H9 (cell line): Measurements from ENCODE around the gene TAS2R1. TPM values are rescaled to one million over a fixed set of nuclear protein-coding genes. Genes with fewer than 3 reads are reported as not detected.

ENCODE experiments used
- DNase-seq: peaks from one replicate; pipeline ENCODE4 v3.0.0-alpha.2; 2017
- H2AFZ ChIP-seq: one replicate; pipeline ENCODE4 v1.6.1; 2013; ENCODE audit warnings: mild to moderate bottlenecking, low read length, control low read depth, moderate library complexity
- H2AK5ac ChIP-seq: 2 replicates; pipeline ENCODE4 v1.6.1; 2013; ENCODE audit warnings: low read length, control low read depth, mixed read lengths; ENCODE audit not compliant: insufficient read length
- H2BK120ac ChIP-seq: one replicate; pipeline ENCODE4 v1.6.1; 2013; ENCODE audit warnings: low read depth, mild to moderate bottlenecking, low read length, control low read depth, inconsistent platforms; ENCODE audit not compliant: poor library complexity, severe bottlenecking
- H2BK12ac ChIP-seq: 2 replicates; pipeline ENCODE4 v1.6.1; 2013; ENCODE audit warnings: low read length, control low read depth, mixed read lengths, low read depth; ENCODE audit not compliant: insufficient read length
- H2BK15ac ChIP-seq: 2 replicates; pipeline ENCODE4 v1.6.1; 2013; ENCODE audit warnings: low read depth, low read length, control low read depth
- H2BK20ac ChIP-seq: one replicate; pipeline ENCODE4 v1.6.1; 2013; ENCODE audit warnings: low read depth, mild to moderate bottlenecking, low read length, control low read depth, inconsistent platforms; ENCODE audit not compliant: poor library complexity, severe bottlenecking
- H2BK5ac ChIP-seq: 2 replicates; pipeline ENCODE4 v1.6.1; 2013; ENCODE audit warnings: low read length, control low read depth, mixed read lengths; ENCODE audit not compliant: insufficient read length
- H3K14ac ChIP-seq: 2 replicates; pipeline ENCODE4 v1.6.1; 2013; ENCODE audit warnings: low read length, control low read depth; ENCODE audit not compliant: insufficient read depth
- H3K18ac ChIP-seq: 2 replicates; pipeline ENCODE4 v1.6.1; 2013; ENCODE audit warnings: low read depth, mild to moderate bottlenecking, mixed read lengths, low read length, control low read depth; ENCODE audit not compliant: insufficient read length
- H3K23ac ChIP-seq: 2 replicates; pipeline ENCODE4 v1.6.1; 2013; ENCODE audit warnings: low read length, control low read depth, mixed read lengths, low read depth; ENCODE audit not compliant: insufficient read length
- H3K23me2 ChIP-seq: 2 replicates; pipeline ENCODE4 v1.6.1; 2013; ENCODE audit warnings: low read depth, mild to moderate bottlenecking, mixed read lengths, low read length, control low read depth; ENCODE audit not compliant: insufficient read length, poor library complexity, severe bottlenecking
- H3K27ac ChIP-seq: 2 replicates; pipeline ENCODE4 v1.5.1; 2013; ENCODE audit warnings: low read length, control low read depth, mixed read lengths, low read depth; ENCODE audit not compliant: insufficient read length
- H3K27me3 ChIP-seq: 2 replicates; pipeline ENCODE4 v1.6.1; 2013; ENCODE audit warnings: low read length, control low read depth, inconsistent platforms; ENCODE audit not compliant: insufficient read depth
- H3K4ac ChIP-seq: 2 replicates; pipeline ENCODE4 v1.6.1; 2013; ENCODE audit warnings: low read depth, mild to moderate bottlenecking, control low read depth, inconsistent platforms, low read length, moderate library complexity
- H3K4me1 ChIP-seq: 2 replicates; pipeline ENCODE4 v1.6.1; 2013; ENCODE audit warnings: low read length, control low read depth, inconsistent platforms; ENCODE audit not compliant: insufficient read depth
- H3K4me2 ChIP-seq: 2 replicates; pipeline ENCODE4 v1.6.1; 2013; ENCODE audit warnings: low read length, control low read depth, mixed read lengths; ENCODE audit not compliant: insufficient read length, insufficient read depth
- H3K56ac ChIP-seq: 2 replicates; pipeline ENCODE4 v1.6.1; 2013; ENCODE audit warnings: low read depth, mild to moderate bottlenecking, mixed read lengths, low read length, control low read depth; ENCODE audit not compliant: insufficient read length
- H3K79me1 ChIP-seq: 2 replicates; pipeline ENCODE4 v1.6.1; 2013; ENCODE audit warnings: low read depth, mild to moderate bottlenecking, moderate library complexity, low read length, control low read depth, inconsistent platforms; ENCODE audit not compliant: insufficient read depth, poor library complexity, severe bottlenecking
- H3K79me2 ChIP-seq: 2 replicates; pipeline ENCODE4 v1.6.1; 2013; ENCODE audit warnings: low read length, control low read depth, inconsistent platforms; ENCODE audit not compliant: insufficient read depth
- H3K9ac ChIP-seq: 2 replicates; pipeline ENCODE4 v1.6.1; 2013; ENCODE audit warnings: low read length, control low read depth, mixed read lengths; ENCODE audit not compliant: insufficient read length; ENCODE audit errors: extremely low read depth
- H3K9me3 ChIP-seq: one replicate; pipeline ENCODE4 v1.6.1; 2013; ENCODE audit warnings: low read depth, low read length, inconsistent platforms; ENCODE audit not compliant: control insufficient read depth
- H3T11ph ChIP-seq: one replicate; pipeline ENCODE4 v1.6.1; 2013; ENCODE audit warnings: mild to moderate bottlenecking, low read length, control low read depth, inconsistent platforms
- H4K20me1 ChIP-seq: one replicate; pipeline ENCODE4 v1.6.1; 2013; ENCODE audit not compliant: control insufficient read depth, insufficient read length, insufficient read depth
- H4K5ac ChIP-seq: 2 replicates; pipeline ENCODE4 v1.6.1; 2013; ENCODE audit warnings: low read depth, mild to moderate bottlenecking, mixed read lengths, low read length, control low read depth; ENCODE audit not compliant: insufficient read length
- H4K8ac ChIP-seq: replicated peaks from 2 replicates; pipeline ENCODE4 v1.6.1; 2013; ENCODE audit warnings: low read length, control low read depth, mixed read lengths, low read depth; ENCODE audit not compliant: insufficient read length
- H4K91ac ChIP-seq: 2 replicates; pipeline ENCODE4 v1.6.1; 2013; ENCODE audit warnings: low read depth, mild to moderate bottlenecking, moderate library complexity, mixed read lengths, low read length, control low read depth; ENCODE audit not compliant: insufficient read length
- H3K27ac Mint-ChIP-seq, 3 experiments: 2 replicates in 2 of 3; 3 replicates in 1 of 3; pipeline ENCODE4 v1.8.0; 2020 to 2021; ENCODE audit warnings: mixed read lengths in 3 of 3, mild to moderate bottlenecking in 1 of 3, moderate library complexity in 1 of 3
- H3K27me3 Mint-ChIP-seq: 2 replicates; pipeline ENCODE4 v1.8.0; 2021; ENCODE audit warnings: low read depth, mild to moderate bottlenecking, moderate library complexity, mixed read lengths
- H3K36me3 Mint-ChIP-seq, 3 experiments: 2 replicates in 2 of 3; 3 replicates in 1 of 3; pipeline ENCODE4 v1.8.0; 2020 to 2021; ENCODE audit warnings: low read depth in 3 of 3, mixed read lengths in 3 of 3; ENCODE audit not compliant: insufficient read depth in 1 of 3
- H3K4me1 Mint-ChIP-seq, 2 experiments: 2 replicates each; pipeline ENCODE4 v1.8.0; 2020; ENCODE audit warnings: mixed read lengths in 2 of 2
- H3K4me3 Mint-ChIP-seq, 2 experiments: 2 replicates in 1 of 2; 3 replicates in 1 of 2; pipeline ENCODE4 v1.8.0; 2020 to 2021; ENCODE audit warnings: mild to moderate bottlenecking in 2 of 2, mixed read lengths in 2 of 2, moderate library complexity in 1 of 2
- H3K9me3 Mint-ChIP-seq, 2 experiments: 2 replicates in 1 of 2; 3 replicates in 1 of 2; pipeline ENCODE4 v1.8.0; 2020; ENCODE audit warnings: mild to moderate bottlenecking in 2 of 2, mixed read lengths in 2 of 2, moderate library complexity in 1 of 2
- CTCF ChIP-seq: fragments of 200-600 bp; sonication (generic); conservative IDR thresholded peaks from 3 replicates; pipeline ENCODE4 v1.8.0; 2021; ENCODE audit warnings: antibody characterized with exemption, mild to moderate bottlenecking
- WGBS: extraction: QIAGEN DNeasy Blood & Tissue Kit; methylation state at CpG from one replicate; pipeline ENCODE4 v1.1.7; 2013; ENCODE audit warnings: missing lambda C conversion rate, low lambda C conversion rate, mixed read lengths; ENCODE audit not compliant: insufficient read length; ENCODE audit errors: extremely low coverage; 5-methylcytosine and 5-hydroxymethylcytosine counted together
- total RNA-seq: library from RNA; stranded (reverse); gene quantifications from 2 replicates; pipeline ENCODE4 v1.2.1, GENCODE V29; 2021

Gene TAS2R1
- total RNA-seq, 1 experiment from 2014 or later, result not detected

DNA sequence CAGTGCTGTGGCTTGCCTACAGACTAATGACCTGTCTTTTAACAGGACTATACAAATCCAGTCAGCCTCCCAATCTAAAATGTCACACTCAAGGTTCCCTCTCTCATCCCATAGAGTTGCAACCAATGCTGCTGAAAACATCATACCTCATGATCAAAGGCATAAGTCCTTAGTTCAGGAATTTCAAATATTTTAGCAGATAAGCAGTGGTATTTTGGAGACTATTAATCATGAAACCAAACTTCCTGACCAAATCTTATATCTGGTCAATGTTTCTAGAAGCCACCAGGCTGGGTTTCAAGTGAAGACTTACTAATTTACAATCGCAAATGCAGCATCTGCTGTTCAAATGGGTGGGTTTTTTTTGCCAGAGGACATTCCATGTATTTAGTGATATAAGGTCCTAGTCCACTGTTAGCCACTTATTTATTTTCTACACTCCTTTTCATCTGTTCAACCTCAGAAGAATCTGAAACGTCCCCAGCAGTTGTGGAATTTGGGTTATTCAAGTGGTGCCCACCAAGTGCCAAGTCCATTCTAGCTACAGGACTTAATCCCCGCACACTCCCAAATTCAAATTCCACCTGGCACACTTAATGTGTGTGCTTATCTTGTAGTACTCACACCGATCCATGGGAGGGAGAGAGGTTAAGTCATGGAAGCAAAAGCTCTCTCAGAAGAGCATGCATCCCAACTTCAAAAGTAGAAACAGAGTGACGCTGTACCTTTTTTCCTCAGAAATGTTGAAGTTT lies 5.8 kb downstream of the TAS2R1 start:
- Histone ChIP-seq H2BK120ac (no peak overlapping the region), H3K9ac (no peak overlapping the region), H3K27ac (no peak overlapping the region), H3K27me3 (no peaks in the 10 kb centered on the region), H2AFZ (no peak overlapping the region), H3T11ph (no peak overlapping the region), H3K23me2 (no peaks in the 10 kb centered on the region), H3K79me1 (no peaks in the 10 kb centered on the region), H4K20me1 (no peaks in the 10 kb centered on the region), H3K79me2 (no peaks in the 10 kb centered on the region), H2BK20ac (no peak overlapping the region), H4K8ac (no peak overlapping the region), H3K4ac (no peak overlapping the region), H3K14ac (no peak overlapping the region), H3K4me2 (no peak overlapping the region), H2AK5ac (no peak overlapping the region), H4K5ac (no peak overlapping the region), H2BK15ac (no peak overlapping the region), H3K18ac (no peak overlapping the region), H3K9me3 (no peaks in the 10 kb centered on the region), H3K4me1 (peaks cover 3% of the 10 kb centered on the region; the same call in 1 of the 2 replicates), H3K56ac (no peak overlapping the region), H3K23ac (no peak overlapping the region), H2BK5ac (no peak overlapping the region), H2BK12ac (no peak overlapping the region), H4K91ac (no peak overlapping the region)
- no peak overlapping the region for H3K4me3 Mint-ChIP-seq
- no peak for TF ChIP-seq CTCF
- H3K4me1 Mint-ChIP-seq, result peaks cover 8% of the 10 kb centered on the region in 2 experiments
- H3K9me3 Mint-ChIP-seq, result no peaks in the 10 kb centered on the region
- DNase-seq, result no peak
- H3K27me3 Mint-ChIP-seq, result no peaks in the 10 kb centered on the region
- H3K36me3 Mint-ChIP-seq, result no peaks in the 10 kb centered on the region
- no CpG with 5 or more reads among the region's 5 CpGs for WGBS
- peak overlapping the region in 1 of 3 experiments; percentile 65; a peak in 1 of 7 replicates for H3K27ac Mint-ChIP-seq
